Aorta (tissue), 5 donors: ENCODE results near the gene OSER1. TPM values are rescaled to one million over a fixed set of nuclear protein-coding genes. Genes with fewer than 3 reads are reported as not detected.

Experiments used
- ATAC-seq: fragments of 200-7000 bp; cut with Tn5 transposase; one replicate; pipeline ENCODE4 v1.9.1; 2022; ENCODE audit warnings: moderate library complexity; ENCODE audit not compliant: low FRiP score
- DNase-seq, 2 donors: peaks; one replicate each; pipeline ENCODE4 v3.0.0-alpha.2; 2020
- H3K27ac ChIP-seq, 2 donors: one replicate each; pipeline ENCODE4 v1.5.1; 2013; ENCODE audit warnings: low read length in 2 of 2, mild to moderate bottlenecking in 2 of 2, moderate library complexity in 2 of 2, control low read depth in 1 of 2, inconsistent platforms in 1 of 2, low read depth in 1 of 2
- H3K27me3 ChIP-seq, 2 donors: one replicate each; pipeline ENCODE4 v1.6.1; 2013; ENCODE audit warnings: control low read depth in 1 of 2, low read length in 1 of 2, mild to moderate bottlenecking in 1 of 2, moderate library complexity in 1 of 2; ENCODE audit not compliant: insufficient read depth in 2 of 2, control insufficient read depth in 1 of 2
- H3K36me3 ChIP-seq, 2 donors: one replicate each; pipeline ENCODE4 v1.6.1; 2013; ENCODE audit warnings: control low read depth in 1 of 2, low read length in 1 of 2, mild to moderate bottlenecking in 1 of 2; ENCODE audit not compliant: insufficient read depth in 2 of 2, control insufficient read depth in 1 of 2
- H3K4me1 ChIP-seq, 2 donors: one replicate each; pipeline ENCODE4 v1.6.1; 2013; ENCODE audit warnings: low read length in 2 of 2, control low read depth in 1 of 2, mild to moderate bottlenecking in 1 of 2, moderate library complexity in 1 of 2; ENCODE audit not compliant: insufficient read depth in 2 of 2, control insufficient read depth in 1 of 2
- H3K4me3 ChIP-seq, 2 donors: one replicate each; pipeline ENCODE4 v1.5.1; 2013; ENCODE audit warnings: low read length in 2 of 2, control low read depth in 1 of 2, mild to moderate bottlenecking in 1 of 2
- H3K9me3 ChIP-seq: one replicate; pipeline ENCODE4 v1.6.1; 2013; ENCODE audit warnings: mild to moderate bottlenecking, low read length; ENCODE audit not compliant: control insufficient read depth
- WGBS, 2 donors: extraction: QIAGEN DNeasy Blood & Tissue Kit; methylation state at CpG; one replicate each; pipeline ENCODE4 v1.1.7; 2013; 5-methylcytosine and 5-hydroxymethylcytosine counted together
- intact Hi-C, 2 donors: fragments of 100-400 bp; cut with DNase I; formaldehyde crosslinking; loops; one replicate each; pipeline versions ENCODE4 v1.14.2 to v1.15.0; 2022
- polyA plus RNA-seq, 2 donors: library from polyadenylated mRNA; stranded (reverse); fragments of 200-250 nt; gene quantifications; one replicate each; pipeline ENCODE4 v1.2.3, GENCODE V29; 2013
- total RNA-seq, 2 donors: library from RNA; stranded (reverse); fragmentation: NEBNext Ultra II Directional; extraction: Animal tissue kit (Norgen Biotek cat#: 25700); gene quantifications; one replicate each; pipeline ENCODE4 v1.2.1, GENCODE V29; 2021
- donor health status: healthy with polysubstance abuse.
- donor health status: Bipolar disorder and iron deficiency.
- donor health status: DM: no; HTN: no; CAD: no.
- donor health status: DM: no; HTN: no; CAD: no.
- donor health status: DM: yes; HTN: yes; CAD: no.

OSER1 gene
- total and polyA plus RNA-seq, 4 donors, result 26.7 to 54.1 (median 31.7) TPM

DNA sequence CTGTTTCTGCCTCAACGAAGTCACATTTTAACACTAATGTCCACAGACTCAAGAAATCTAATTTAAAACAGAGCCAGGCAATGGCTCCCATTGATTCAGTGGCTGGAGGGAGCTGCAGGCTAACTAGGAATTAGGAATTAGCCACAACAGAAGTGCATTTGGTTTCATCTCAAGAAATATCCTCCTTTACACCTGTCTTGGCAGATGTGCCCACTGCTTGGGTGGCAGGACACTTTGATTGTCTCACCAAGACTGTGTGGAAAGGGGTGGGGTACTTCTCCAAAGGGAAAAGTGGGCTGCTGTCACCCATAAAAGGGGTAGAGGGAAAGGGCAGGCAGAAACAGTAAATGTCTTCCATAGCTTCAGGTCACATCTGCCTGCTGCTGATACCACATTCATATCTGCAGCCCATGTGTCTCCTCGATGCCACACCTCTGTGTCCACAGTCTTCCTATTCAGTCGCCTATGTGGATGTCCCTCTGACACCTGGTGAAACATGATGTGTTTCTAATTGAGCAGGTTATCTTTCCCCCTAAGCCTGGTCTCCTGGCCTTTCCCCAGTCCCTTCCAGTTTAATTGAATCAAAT lies 10.9 kb upstream of the OSER1 start:
- WGBS, 2 donors, result 91 to 96% methylated on average over 3 of the region's 3 CpGs
- Histone ChIP-seq H3K36me3 (peaks cover 0 to 2% of the 10 kb centered on the region in 2 donors), H3K27ac (no peak overlapping the region), H3K4me1 (no peaks in the 10 kb centered on the region), H3K9me3 (no peaks in the 10 kb centered on the region), H3K4me3 (no peak overlapping the region), H3K27me3 (no peaks in the 10 kb centered on the region)
- intact Hi-C loops, result no loop called here
- DNase-seq (no peak), ATAC-seq (no peak)

DNA sequence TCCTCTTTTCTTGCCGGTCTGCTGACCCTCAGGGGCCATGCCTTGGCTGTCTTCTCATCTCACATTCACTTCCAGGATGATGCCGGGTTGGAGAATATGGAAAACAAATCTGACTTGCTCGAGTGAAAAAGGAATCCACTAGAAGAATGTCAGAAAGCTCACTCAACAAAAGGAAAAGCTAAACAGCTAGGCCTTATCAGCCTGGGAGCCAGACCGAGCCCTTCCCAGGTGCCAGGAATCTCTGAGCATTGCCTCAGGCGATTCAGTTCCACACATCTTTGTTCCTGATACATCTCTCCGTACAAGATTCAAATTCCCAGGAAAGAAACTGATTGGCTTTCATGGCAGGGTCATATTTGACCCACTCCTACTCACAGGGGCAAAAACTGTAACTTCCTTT lies 9.2 kb upstream of the OSER1 start:
- Histone ChIP-seq H3K27me3 (no peaks in the 10 kb centered on the region), H3K4me3 (no peak overlapping the region), H3K36me3 (no peaks in the 10 kb centered on the region), H3K4me1 (no peaks in the 10 kb centered on the region), H3K27ac (no peak overlapping the region), H3K9me3 (no peaks in the 10 kb centered on the region)
- no peak for ATAC-seq
- intact Hi-C loops, result loop anchor here (5.0 to 10.0 kb wide), 3 partner anchors 168 to 525 kb away; partner anchors contain the start of gene KCNK15 (in 1 of the 2)
- 53 to 64% methylated on average over 6 of the region's 6 CpGs for WGBS, 2 donors
- no peak for DNase-seq

DNA sequence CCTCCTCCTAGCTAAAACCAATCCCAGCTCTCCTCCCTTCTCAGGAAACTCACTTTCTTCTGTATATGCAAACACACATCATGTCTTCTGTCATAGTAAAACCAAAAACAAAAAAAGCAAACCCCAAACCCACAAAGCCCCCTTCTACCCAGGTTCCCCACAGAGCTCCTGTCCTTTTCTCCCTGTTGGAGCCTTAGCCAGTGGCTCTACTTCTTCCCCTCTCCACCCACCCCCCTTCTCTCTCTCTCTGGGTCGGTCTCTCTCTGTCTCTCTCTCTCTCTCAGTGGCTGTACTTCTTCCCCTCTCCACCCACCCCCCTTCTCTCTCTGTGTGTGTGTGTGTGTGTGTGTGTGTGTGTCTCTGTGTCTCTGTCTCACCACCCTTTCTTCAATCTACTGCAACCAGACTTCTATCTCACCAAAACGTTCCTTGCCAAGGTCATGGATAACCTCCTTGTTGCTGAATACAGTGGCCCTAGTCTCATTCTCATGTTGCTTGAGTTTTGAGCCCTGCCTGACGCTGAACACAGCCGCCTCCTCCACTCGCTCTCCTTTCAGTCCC lies 8.7 kb upstream of the OSER1 start:
- WGBS, 2 donors, result 53 to 69% methylated on average over 5 of the region's 5 CpGs
- no peak overlapping the region for H3K27ac ChIP-seq
- no peaks in the 10 kb centered on the region for H3K4me1 ChIP-seq
- no peaks in the 10 kb centered on the region for H3K27me3 ChIP-seq
- H3K9me3 ChIP-seq, result no peaks in the 10 kb centered on the region
- ATAC-seq (no peak), DNase-seq (no peak)
- H3K4me3 ChIP-seq, result no peak overlapping the region
- intact Hi-C loops, result loop anchor here (5.0 to 10.0 kb wide), 3 partner anchors 168 to 526 kb away; partner anchors contain the start of gene KCNK15 (in 1 of the 2)
- no peaks in the 10 kb centered on the region for H3K36me3 ChIP-seq

DNA sequence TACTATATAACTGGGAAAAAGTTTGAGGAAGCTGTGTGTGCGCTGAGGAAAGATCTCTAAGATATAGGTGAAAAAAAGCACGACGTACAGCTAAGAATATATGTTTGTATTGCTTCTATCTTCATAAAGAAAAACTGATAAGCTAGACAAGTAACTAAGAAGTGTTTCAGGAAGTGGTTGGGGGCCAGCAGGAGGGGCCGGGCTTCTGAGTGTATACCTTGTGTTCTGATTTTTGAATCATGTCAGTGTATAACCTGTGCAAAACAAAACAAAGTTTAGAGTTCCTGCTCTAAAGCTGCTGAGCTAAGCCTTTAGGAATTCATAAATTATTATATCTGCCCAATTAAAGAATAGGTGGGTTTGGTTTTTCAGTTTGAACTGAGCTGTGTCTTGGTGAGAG lies 7.9 kb upstream of the OSER1 start:
- ATAC-seq (no peak), DNase-seq (no peak)
- no peaks in the 10 kb centered on the region for H3K27me3 ChIP-seq
- no peaks in the 10 kb centered on the region for H3K4me1 ChIP-seq
- intact Hi-C loops, result loop anchor here (5.0 to 10.0 kb wide), 3 partner anchors 169 to 526 kb away; partner anchors contain the start of gene KCNK15 (in 1 of the 2)
- H3K27ac ChIP-seq, result no peak overlapping the region
- H3K36me3 ChIP-seq, result no peaks in the 10 kb centered on the region
- no peaks in the 10 kb centered on the region for H3K9me3 ChIP-seq
- H3K4me3 ChIP-seq, result no peak overlapping the region
- WGBS, 2 donors, result 70 to 78% methylated on average over 4 of the region's 4 CpGs

DNA sequence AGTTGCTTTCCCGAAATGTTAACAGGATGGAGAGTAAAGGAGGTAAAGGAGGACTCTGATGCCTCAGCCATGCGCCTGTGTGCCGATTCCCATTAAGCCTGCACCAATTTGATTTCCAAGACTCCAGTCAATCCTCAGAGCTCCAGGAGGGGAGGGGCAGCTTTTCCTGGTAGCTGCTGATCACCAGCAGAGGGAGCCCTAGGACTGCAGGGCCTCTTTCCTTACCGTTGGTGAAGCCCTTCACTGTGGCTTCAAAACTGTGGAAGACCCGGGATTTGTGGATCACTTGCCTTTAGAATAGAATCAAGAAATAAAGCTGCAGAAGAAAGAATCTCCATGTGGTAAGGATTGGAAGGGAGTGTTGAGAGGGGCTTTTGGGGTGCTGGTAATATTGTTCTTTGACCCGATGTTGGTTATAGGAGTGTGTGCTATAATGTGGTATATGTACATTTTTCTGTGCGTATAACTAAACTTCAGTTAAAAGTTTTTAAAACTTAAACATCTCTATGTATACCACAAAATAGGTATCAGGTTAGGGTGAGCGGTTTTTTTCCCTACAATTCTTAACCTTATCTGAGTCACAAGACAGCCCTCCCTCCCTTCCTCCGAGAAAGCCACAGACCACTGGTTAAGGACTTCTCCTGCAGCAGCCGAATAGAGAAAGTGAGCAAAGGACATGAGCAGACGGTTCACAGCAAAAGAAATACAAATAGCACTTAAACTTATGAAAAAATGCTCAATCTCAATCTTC lies 6.9 kb upstream of the OSER1 start:
- no peaks in the 10 kb centered on the region for H3K36me3 ChIP-seq
- ATAC-seq, result no peak

DNA sequence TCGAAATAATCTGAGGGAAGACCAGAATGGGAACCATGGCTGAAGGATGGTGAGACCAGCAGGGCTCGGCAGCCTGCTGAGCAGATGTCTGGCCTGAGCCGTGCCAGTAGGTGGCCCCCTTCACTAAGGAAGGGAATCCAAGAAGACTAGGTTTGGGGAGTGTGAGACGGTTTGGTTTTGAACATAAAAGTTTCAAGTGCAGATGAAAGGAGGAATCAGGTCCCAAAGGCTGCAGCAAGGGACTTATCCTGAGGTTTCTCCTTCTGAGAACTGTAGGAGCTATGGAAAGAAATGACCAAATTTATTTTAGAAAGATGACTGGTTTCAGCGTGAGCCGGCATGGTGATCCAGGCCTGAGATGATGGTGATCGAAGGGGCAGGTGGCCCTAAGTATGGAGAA lies 4.6 kb upstream of the OSER1 start:
- no peak for ATAC-seq
- H3K9me3 ChIP-seq, result no peaks in the 10 kb centered on the region

More for the DNA sequence above, 6.9 kb upstream of the OSER1 start:
- H3K27ac ChIP-seq, result no peak overlapping the region
- peak in 1 of 2 donors; percentile 72 for DNase-seq
- H3K4me1 ChIP-seq, result no peaks in the 10 kb centered on the region
- H3K9me3 ChIP-seq, result no peaks in the 10 kb centered on the region
- H3K4me3 ChIP-seq, result no peak overlapping the region
- intact Hi-C loops, result loop anchor here (2.0 to 10.0 kb wide), 4 partner anchors 93 to 527 kb away; partner anchors contain the start of genes FITM2 (in 1 of the 2) and KCNK15 (in 1 of the 2)
- no peaks in the 10 kb centered on the region for H3K27me3 ChIP-seq
- 61 to 65% methylated on average over 11 of the region's 11 CpGs for WGBS, 2 donors

DNA sequence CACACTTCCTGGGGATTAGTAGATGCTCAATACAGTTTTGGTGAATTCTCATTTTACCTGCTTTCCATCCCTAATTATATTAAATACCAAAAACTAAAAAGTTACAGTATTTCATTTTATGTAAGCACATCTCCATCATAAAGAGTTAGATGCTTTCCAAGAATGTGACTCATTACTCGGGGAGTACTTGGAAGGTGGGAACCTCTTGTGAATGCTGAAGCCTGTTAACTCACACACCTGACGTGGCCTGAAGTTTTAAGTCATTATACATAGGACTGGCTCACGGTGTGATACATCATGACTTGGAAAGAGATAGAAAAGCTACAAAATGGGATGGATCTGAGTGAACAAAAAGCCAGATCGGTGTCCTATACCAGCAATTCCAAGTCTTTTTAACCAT lies 2.2 kb upstream of the OSER1 start:
- ATAC-seq (no peak), DNase-seq (no peak)
- no peaks in the 10 kb centered on the region for H3K36me3 ChIP-seq
- intact Hi-C loops, result loop anchor here (5.0 to 10.0 kb wide), 3 partner anchors 400 to 532 kb away; partner anchors contain the start of gene KCNK15 (in 1 of the 2)
- no peaks in the 10 kb centered on the region for H3K9me3 ChIP-seq
- 74 to 79% methylated on average over 4 of the region's 4 CpGs for WGBS, 2 donors
- no peak overlapping the region for H3K27ac ChIP-seq
- no peaks in the 10 kb centered on the region for H3K27me3 ChIP-seq
- H3K4me3 ChIP-seq, result no peak overlapping the region
- peaks cover 0 to 7% of the 10 kb centered on the region in 2 donors for H3K4me1 ChIP-seq

More for the DNA sequence above, 4.6 kb upstream of the OSER1 start:
- no peaks in the 10 kb centered on the region for H3K36me3 ChIP-seq
- no peaks in the 10 kb centered on the region for H3K27me3 ChIP-seq
- DNase-seq, result peak; percentile 83 to 86
- WGBS, 2 donors, result 48 to 52% methylated on average over 7 of the region's 7 CpGs
- H3K27ac ChIP-seq, result no peak overlapping the region
- intact Hi-C loops, result loop anchor here (1.0 to 10.0 kb wide), 4 partner anchors 96 to 530 kb away; partner anchors contain the start of genes FITM2 (in 1 of the 2) and KCNK15 (in 1 of the 2)
- H3K4me1 ChIP-seq, result no peaks in the 10 kb centered on the region
- H3K4me3 ChIP-seq, result no peak overlapping the region

DNA sequence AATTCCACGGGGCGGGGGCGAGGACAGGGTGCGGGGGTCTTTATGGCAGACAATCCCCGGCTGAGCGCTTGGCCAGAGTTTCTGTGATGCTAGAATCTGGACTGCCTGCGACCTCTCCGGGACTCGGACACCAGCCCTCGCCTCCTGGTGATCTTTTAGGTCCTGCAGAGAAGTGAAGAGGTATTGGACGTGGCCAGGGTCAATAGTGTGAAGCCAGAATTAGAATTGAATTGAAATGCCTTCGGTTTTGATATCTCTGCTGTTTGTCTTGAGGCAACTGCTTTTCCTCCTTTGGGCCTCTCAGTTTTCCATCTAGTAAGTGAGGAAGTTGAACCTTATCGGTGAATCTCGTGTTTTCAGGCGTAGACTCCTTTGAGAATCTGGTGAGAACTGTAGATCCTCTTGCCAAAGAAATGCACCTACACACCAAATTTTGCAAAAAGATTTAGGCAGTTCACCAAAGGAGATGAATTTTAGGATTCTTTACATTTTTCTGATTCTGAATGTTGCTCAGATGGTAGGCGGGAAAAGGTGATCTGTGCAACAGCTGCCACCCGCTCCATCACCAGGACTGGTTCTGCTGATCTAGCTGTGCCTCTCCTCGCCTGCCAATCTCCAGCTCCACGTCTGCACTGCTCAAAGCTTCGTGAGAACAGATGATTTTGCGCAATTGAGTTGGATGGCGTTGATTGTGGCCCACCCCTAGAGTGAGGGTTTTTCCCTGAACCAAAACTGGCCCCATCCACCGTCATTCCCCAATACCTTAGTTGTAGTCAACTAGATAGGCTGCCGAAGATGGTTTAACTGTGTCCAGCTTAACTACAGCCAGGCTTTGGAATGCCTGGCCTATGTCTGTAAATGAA lies 837 bp upstream of the OSER1 start:
- H3K27me3 ChIP-seq, result no peaks in the 10 kb centered on the region
- no peak for ATAC-seq
- intact Hi-C loops, result loop anchor here (5.0 to 10.0 kb wide), 3 partner anchors 401 to 533 kb away; partner anchors contain the start of gene KCNK15 (in 1 of the 2)
- peak overlapping the region in 1 of 2 donors; percentile 87 for H3K27ac ChIP-seq
- WGBS, 2 donors, result 5 to 7% methylated on average over 24 of the region's 24 CpGs
- H3K4me3 ChIP-seq, result peak overlapping the region; percentile 32 to 79
- H3K4me1 ChIP-seq, result peaks cover 0 to 7% of the 10 kb centered on the region in 2 donors
- DNase-seq, result peak in 1 of 2 donors; percentile 52
- no peaks in the 10 kb centered on the region for H3K36me3 ChIP-seq
- H3K9me3 ChIP-seq, result no peaks in the 10 kb centered on the region
